Uterus (tissue), 2 donors: ENCODE results near the gene C6orf132.

Experiments
- CTCF ChIP-seq, 4 experiments: fragments of 200-600 bp in 2 of 4; fragments of 450-650 bp in 2 of 4; sonication (generic) in 2 of 4; IDR thresholded peaks; one replicate each; pipeline ENCODE4 v1.5.1; 2016 to 2019; ENCODE audit warnings: antibody characterized with exemption in 4 of 4, mild to moderate bottlenecking in 2 of 4, moderate library complexity in 1 of 4
- POLR2A ChIP-seq, 2 donors: fragments of 450-650 bp; IDR thresholded peaks; one replicate each; pipeline ENCODE4 v1.6.1; 2016; ENCODE audit warnings: antibody characterized with exemption in 2 of 2, mild to moderate bottlenecking in 1 of 2, moderate library complexity in 1 of 2

DNA sequence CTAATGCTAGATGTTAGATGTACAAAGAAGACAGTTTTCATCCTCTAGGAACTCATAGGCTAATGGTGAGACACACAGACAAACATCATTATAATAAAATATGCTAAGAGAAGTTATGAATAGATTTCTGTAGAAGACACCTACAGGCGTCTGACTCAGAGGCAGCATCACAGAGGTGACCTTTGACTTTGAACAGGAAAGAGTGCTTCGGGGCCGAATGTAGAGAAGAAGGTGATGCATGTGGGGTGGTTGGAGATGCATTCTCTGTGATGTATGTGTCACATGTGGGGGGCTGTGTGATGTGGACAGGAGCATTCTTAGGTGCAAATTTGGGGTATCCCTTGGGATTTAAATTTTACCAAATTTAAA, 37.5 kb upstream of the C6orf132 start:
- TF ChIP-seq POLR2A (IDR thresholded peaks at IDR 0.05) (no peak), CTCF (IDR thresholded peaks at IDR 0.05) (no peak)
